Right lobe of liver (tissue), 6 donors: ENCODE measurements around the gene RAB3A. TPM values are rescaled to one million over a fixed set of nuclear protein-coding genes. Genes with fewer than 3 reads are reported as not detected.
A peak's percentile ranks its signal among the peaks of the same experiment; 100 is the strongest.

ENCODE experiments used
- ATAC-seq, 4 donors: fragments of 200-7000 bp; cut with Tn5 transposase; one replicate each; pipeline ENCODE4 v1.9.1; 2020; ENCODE audit warnings: mild to moderate bottlenecking in 4 of 4, moderate library complexity in 4 of 4
- DNase-seq, 3 donors: peaks; one replicate each; pipeline ENCODE4 v3.0.0-alpha.2; 2020
- H3K27ac ChIP-seq, 3 donors: fragments of 200-600 bp; one replicate each; pipeline ENCODE4 v1.8.0; 2022
- H3K27me3 ChIP-seq, 2 donors: fragments of 200-600 bp; one replicate each; pipeline ENCODE4 v1.8.0; 2022
- H3K36me3 ChIP-seq, 4 donors: fragments of 200-600 bp; sonication (generic) in 1 of 4; one replicate each; pipeline versions ENCODE4 v1.5.1 to v1.8.0; 2017 to 2022; ENCODE audit warnings: control low read depth in 1 of 4
- H3K4me1 ChIP-seq, 4 donors: fragments of 200-600 bp; sonication (generic) in 1 of 4; one replicate each; pipeline versions ENCODE4 v1.5.1 to v1.8.0; 2017 to 2022; ENCODE audit warnings: control low read depth in 1 of 4
- H3K4me3 ChIP-seq, 3 donors: fragments of 200-600 bp; one replicate each; pipeline ENCODE4 v1.8.0; 2022
- H3K9me3 ChIP-seq, 4 donors: fragments of 200-600 bp; sonication (generic) in 1 of 4; one replicate each; pipeline versions ENCODE4 v1.5.1 to v1.8.0; 2017 to 2022; ENCODE audit warnings: control low read depth in 1 of 4
- CTCF ChIP-seq, 4 donors: fragments of 200-600 bp in 3 of 4; fragments of 450-650 bp in 1 of 4; IDR thresholded peaks; one replicate each; pipeline versions ENCODE4 v1.5.1 to v1.8.0; 2016 to 2022; ENCODE audit warnings: antibody characterized with exemption in 4 of 4, mild to moderate bottlenecking in 2 of 4
- POLR2A ChIP-seq: fragments of 450-650 bp; IDR thresholded peaks from one replicate; pipeline ENCODE4 v1.6.1; 2017; ENCODE audit warnings: antibody characterized with exemption, mild to moderate bottlenecking
- WGBS: methylation state at CpG from one replicate; pipeline ENCODE4 v1.1.6; 2018; ENCODE audit warnings: low coverage, low lambda C conversion rate; ENCODE audit not compliant: insufficient coverage; ENCODE audit errors: missing lambda C conversion rate; 5-methylcytosine and 5-hydroxymethylcytosine counted together
- intact Hi-C, 2 donors: fragments of 100-400 bp; cut with DNase I; formaldehyde crosslinking; loops; one replicate each; pipeline versions ENCODE4 v1.11.2 to v1.14.1; 2022
- total RNA-seq, 6 experiments: library from RNA; depleted of rRNA in 2 of 6; stranded (reverse); fragments of >200 nt in 2 of 6; fragmentation: NEBNext Ultra II Directional in 3 of 6; extraction: Animal tissue kit (Norgen Biotek cat#: 25700) in 3 of 6; gene quantifications; one replicate each; pipeline versions ENCODE4 v1.1.0 to v1.2.4, GENCODE V29; 2016 to 2023
- donor health status: DM: no; HTN: yes; CAD: no.
- donor health status: DM: no; HTN: no; CAD: no.
- donor health status: DM: no; HTN: no; CAD: no.
- donor health status: DM: no; HTN: yes; CAD: no.
- donor health status: DM: no; HTN: yes; CAD: no.

Gene RAB3A
- total RNA-seq, 6 experiments from 2014 or later, result 0.81 to 2.6 (median 1.4) TPM

DNA sequence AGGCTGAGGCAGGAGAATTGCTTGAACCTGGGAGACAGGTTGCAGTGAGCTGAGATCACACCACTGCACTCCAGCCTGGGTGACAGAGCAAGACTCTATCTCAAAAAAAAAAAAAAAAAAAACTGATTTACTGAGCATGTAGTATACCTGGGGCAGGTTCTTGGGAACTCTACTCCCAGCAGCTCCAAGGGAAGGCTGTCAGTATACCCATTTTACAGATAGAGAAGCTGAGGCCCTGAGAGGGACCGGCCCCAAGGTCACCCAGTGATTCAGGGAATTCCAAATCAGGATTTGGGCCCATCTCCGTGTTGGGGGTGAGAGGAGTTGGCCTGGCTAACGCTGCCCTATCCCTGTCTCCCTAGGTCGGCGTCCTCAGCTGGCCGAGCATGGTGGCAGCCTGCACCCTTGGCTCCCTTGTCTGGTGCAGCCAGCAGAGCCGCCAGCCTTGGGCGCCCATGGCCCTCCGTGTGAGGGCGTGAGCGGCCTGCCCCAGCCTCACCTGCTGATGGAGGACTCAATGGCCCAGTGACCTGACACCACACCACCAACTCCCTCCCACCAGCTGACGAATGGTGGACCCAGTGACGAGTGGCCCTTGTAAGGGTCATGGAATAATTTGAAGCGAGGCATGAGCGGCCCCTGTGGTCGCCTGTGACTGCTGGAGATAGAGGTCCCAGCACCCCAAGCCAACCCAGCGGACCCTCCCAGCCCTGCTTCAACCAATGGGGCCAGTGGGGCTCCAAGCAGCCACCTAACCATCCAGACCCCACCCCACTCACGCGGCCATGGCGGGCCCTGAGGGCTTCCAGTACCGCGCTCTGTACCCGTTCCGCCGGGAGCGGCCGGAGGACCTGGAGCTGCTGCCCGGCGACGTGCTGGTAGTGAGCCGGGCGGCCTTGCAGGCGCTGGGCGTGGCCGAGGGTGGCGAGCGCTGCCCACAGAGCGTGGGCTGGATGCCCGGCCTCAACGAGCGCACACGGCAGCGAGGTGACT, 48.5 kb downstream of the RAB3A start:
- H3K4me1 ChIP-seq, result peaks cover 0 to 44% (median 18%) of the 10 kb centered on the region in 4 donors
- TF ChIP-seq POLR2A, result no peak
- TF ChIP-seq CTCF (IDR thresholded peaks at IDR 0.05), result no peak
- DNase-seq, result peak in 1 of 3 donors; percentile 49

GRCh38 chr19:18153556-18154134, 50.2 kb downstream of the RAB3A start:
- Histone ChIP-seq H3K27me3 (no peaks in the 10 kb centered on the region), H3K36me3 (peaks cover 0 to 4% (median 0%) of the 10 kb centered on the region in 4 donors)
- intact Hi-C loops, result no loop called here

More for the DNA sequence above, 48.5 kb downstream of the RAB3A start:
- no peak for ATAC-seq
- no peak overlapping the region for H3K27ac ChIP-seq
- no peaks in the 10 kb centered on the region for H3K9me3 ChIP-seq
- peaks cover 0 to 4% (median 0%) of the 10 kb centered on the region in 4 donors for H3K36me3 ChIP-seq
- intact Hi-C loops, result no loop called here
- H3K4me3 ChIP-seq, result no peak overlapping the region
- H3K27me3 ChIP-seq, result no peaks in the 10 kb centered on the region
- WGBS, result 60% methylated on average over 5 of the region's 43 CpGs

DNA sequence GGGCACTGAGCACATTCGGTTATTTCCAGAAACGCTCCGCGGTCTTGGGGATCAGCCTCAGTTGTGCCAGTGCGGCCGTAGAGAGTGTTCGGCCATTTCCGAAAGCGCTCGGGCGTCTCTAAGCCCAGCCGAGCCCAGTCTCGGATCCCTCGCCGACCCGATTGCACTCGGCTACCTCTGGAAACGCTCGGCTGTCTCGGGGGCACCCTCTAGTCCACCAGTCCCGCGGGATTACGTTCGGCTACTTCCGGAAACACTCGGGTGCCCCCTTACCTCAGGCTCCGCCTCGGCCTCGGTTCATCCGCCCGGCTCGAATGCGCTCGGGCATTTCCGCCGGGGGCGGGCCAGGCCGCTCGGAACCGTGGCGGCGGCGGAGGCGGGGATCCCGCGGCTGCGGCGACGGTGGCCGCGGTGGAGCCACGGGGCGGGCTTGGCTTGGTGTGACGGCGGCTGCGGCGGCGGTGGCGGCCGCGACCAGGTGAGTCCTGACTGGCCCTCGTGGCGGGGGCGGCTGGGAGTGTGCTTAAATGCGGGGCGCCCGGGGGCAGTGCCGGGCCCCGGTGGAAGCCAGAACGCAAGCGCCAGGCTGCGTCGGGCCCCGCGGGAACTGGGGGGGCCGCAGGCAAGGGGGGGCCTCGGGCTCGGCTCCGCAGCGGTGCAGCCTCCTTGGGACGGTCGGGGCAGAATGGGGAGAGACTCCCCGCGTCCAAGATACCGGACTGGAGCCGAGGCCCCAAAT, 50.9 kb downstream of the RAB3A start, which contains the start of gene PIK3R2:
Gene PIK3R2 (plus strand): TSS at position 347 of the 739 bp plus-strand sequence. CDS start 2,717 bp downstream, outside the sequence.
- H3K27me3 ChIP-seq, result no peaks in the 10 kb centered on the region
- peak; percentile 72 for TF ChIP-seq POLR2A
- TF ChIP-seq CTCF (IDR thresholded peaks at IDR 0.05), result no peak
- H3K4me1 ChIP-seq, result peaks cover 0 to 49% (median 18%) of the 10 kb centered on the region in 4 donors
- no peaks in the 10 kb centered on the region for H3K9me3 ChIP-seq
- H3K27ac ChIP-seq, result peak within 1 kb of the TSS; percentile 80 to 88 (median 85)
- DNase-seq (peak; percentile 99 to 100 (median 99)), ATAC-seq (peak; percentile 84 to 86 (median 84))
- peaks cover 0 to 4% (median 0%) of the 10 kb centered on the region in 4 donors for H3K36me3 ChIP-seq
- peak within 1 kb of the TSS; percentile 93 to 94 (median 94) for H3K4me3 ChIP-seq
- under 1% methylated on average over 52 of the region's 86 CpGs for WGBS
- intact Hi-C loops, result no loop called here

More at GRCh38 chr19:18153556-18154134, 50.2 kb downstream of the RAB3A start:
- TF ChIP-seq POLR2A (no peak), CTCF (IDR thresholded peaks at IDR 0.05) (no peak)
- ATAC-seq (no peak), DNase-seq (peak in 1 of 3 donors; percentile 58)
- 4% methylated on average over 10 of the region's 38 CpGs for WGBS
- H3K9me3 ChIP-seq, result no peaks in the 10 kb centered on the region
- H3K4me1 ChIP-seq, result peaks cover 0 to 49% (median 18%) of the 10 kb centered on the region in 4 donors
- H3K27ac ChIP-seq, result peak overlapping the region; percentile 80 to 88 (median 85)
- H3K4me3 ChIP-seq, result peak overlapping the region; percentile 93 to 94 (median 94)

- TF ChIP-seq CTCF (IDR thresholded peaks at IDR 0.05) (peak; percentile 46 to 57 (median 48)), POLR2A (no peak)
- Histone ChIP-seq H3K36me3 (peaks cover 0 to 5% (median 0%) of the 10 kb centered on the region in 4 donors), H3K27ac (peak overlapping the region; percentile 80 to 88 (median 85)), H3K9me3 (no peaks in the 10 kb centered on the region), H3K27me3 (no peaks in the 10 kb centered on the region), H3K4me1 (peaks cover 0 to 49% (median 18%) of the 10 kb centered on the region in 4 donors), H3K4me3 (peak overlapping the region; percentile 93 to 94 (median 94))
- ATAC-seq, result peak; percentile 73 to 75 (median 74)
- intact Hi-C loops, result no loop called here
- WGBS, result under 1% methylated on average over 15 of the region's 22 CpGs
- peak; percentile 95 to 98 (median 97) for DNase-seq
Measured at GRCh38 chr19:18152442-18152816, 51.4 kb downstream of the RAB3A start.
